Measurements from ENCODE around the gene COL18A1. TPM values are rescaled to one million over a fixed set of nuclear protein-coding genes. Genes with fewer than 3 reads are reported as not detected.

Gene COL18A1
- polyA plus RNA-seq, 1 donor (not counting 4 experiments of a cell fraction or from before 2014, with no cell fraction given), result 13.0 TPM

DNA sequence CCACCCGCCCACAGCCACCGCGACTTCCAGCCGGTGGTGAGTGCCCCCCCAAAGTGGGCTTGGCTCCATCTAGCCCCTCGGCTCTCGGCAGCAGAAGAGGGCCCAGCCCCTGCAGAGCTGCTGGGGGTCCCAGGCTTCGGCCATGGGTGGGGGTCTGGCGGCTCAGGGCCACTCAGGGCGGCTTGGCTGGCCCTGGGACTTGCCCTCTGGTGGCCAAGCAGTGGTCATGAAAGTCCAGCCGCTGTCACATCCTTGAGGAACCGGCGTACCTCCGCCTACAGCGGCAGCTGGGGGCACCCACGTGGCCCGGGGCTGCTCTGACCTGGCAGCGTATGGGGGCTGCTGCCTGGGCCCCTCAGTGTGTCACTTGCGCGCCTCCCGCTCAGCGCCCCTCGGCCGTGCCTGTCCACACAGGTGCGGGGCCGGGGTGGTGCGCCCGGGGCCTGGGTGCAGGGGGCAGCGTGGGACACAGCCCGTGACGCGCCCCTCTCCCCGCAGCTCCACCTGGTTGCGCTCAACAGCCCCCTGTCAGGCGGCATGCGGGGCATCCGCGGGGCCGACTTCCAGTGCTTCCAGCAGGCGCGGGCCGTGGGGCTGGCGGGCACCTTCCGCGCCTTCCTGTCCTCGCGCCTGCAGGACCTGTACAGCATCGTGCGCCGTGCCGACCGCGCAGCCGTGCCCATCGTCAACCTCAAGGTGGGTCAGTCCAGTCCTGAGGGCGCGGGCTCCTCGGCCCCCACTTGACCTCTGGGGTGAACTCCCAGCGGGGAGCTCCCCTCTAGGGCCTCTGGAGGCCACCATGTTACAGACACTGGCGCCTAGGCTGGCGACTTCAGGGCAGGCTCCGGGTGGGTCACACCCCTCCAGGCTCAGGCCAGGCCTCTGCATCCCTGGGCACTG is 104.9 kb downstream of the COL18A1 start:
- no peaks in the 10 kb centered on the region for H3K79me2 ChIP-seq (ENCODE audit: control insufficient read depth, insufficient read depth, low read length)
- no peaks in the 10 kb centered on the region for H3K4me1 ChIP-seq (ENCODE audit: control insufficient read depth, extremely low read depth, insufficient read depth, low read length)
- H2AFZ ChIP-seq (ENCODE audit: control insufficient read depth, low read length), result no peak overlapping the region
- no peak for TF ChIP-seq EZH2 (IDR thresholded peaks at IDR 0.05; ENCODE audit: low read length)
- TF ChIP-seq, protein P1, sequence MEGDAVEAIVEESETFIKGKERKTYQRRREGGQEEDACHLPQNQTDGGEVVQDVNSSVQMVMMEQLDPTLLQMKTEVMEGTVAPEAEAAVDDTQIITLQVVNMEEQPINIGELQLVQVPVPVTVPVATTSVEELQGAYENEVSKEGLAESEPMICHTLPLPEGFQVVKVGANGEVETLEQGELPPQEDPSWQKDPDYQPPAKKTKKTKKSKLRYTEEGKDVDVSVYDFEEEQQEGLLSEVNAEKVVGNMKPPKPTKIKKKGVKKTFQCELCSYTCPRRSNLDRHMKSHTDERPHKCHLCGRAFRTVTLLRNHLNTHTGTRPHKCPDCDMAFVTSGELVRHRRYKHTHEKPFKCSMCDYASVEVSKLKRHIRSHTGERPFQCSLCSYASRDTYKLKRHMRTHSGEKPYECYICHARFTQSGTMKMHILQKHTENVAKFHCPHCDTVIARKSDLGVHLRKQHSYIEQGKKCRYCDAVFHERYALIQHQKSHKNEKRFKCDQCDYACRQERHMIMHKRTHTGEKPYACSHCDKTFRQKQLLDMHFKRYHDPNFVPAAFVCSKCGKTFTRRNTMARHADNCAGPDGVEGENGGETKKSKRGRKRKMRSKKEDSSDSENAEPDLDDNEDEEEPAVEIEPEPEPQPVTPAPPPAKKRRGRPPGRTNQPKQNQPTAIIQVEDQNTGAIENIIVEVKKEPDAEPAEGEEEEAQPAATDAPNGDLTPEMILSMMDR (optimal IDR thresholded peaks at IDR 0.05 in 1 of 3, IDR thresholded peaks at IDR 0.05 in 1 of 3, conservative IDR thresholded peaks at IDR 0.05 in 1 of 3; ENCODE audit: extremely low read depth in 1 of 3, insufficient read depth in 2 of 3, low read length in 3 of 3), result no peak
- H3K9me1 ChIP-seq (ENCODE audit: control insufficient read depth, extremely low read depth, insufficient read depth, low read length), result no peaks in the 10 kb centered on the region
- DNase-seq (ENCODE audit: low read depth, low spot score) (no peak), FAIRE-seq (no peak)
- no peaks in the 10 kb centered on the region for H3K9me3 ChIP-seq (ENCODE audit: control insufficient read depth, low read depth, low read length)
- no peak overlapping the region for H3K27ac ChIP-seq (ENCODE audit: control insufficient read depth, insufficient read depth, low read length)
- H3K27me3 ChIP-seq (ENCODE audit: control insufficient read depth, extremely low read depth, insufficient read depth, low read length), result no peaks in the 10 kb centered on the region
- no peak overlapping the region for H3K4me3 ChIP-seq (ENCODE audit: control insufficient read depth in 2 of 3, extremely low read depth in 1 of 3, insufficient read depth in 2 of 3, low read depth in 1 of 3, low read length in 3 of 3)
- no peaks in the 10 kb centered on the region for H4K20me1 ChIP-seq (ENCODE audit: control insufficient read depth, extremely low read depth, insufficient read depth, low read length)
- dilution Hi-C loops (cut with MboI; ENCODE audit: extremely low pct_ligation_motif_present, low sequenced_read_pairs), result no loop called here
- no peak overlapping the region for H3K9ac ChIP-seq (ENCODE audit: control insufficient read depth, extremely low read depth, insufficient read depth, low read length)
- H3K4me2 ChIP-seq (ENCODE audit: control insufficient read depth, extremely low read depth, insufficient read depth, low read depth, low read length), result no peak overlapping the region
- H3K36me3 ChIP-seq (ENCODE audit: control insufficient read depth in 2 of 2, extremely low read depth in 1 of 2, insufficient read depth in 2 of 2, low read length in 2 of 2), result peaks cover 0 to 8% of the 10 kb centered on the region in 2 experiments

GRCh38 chr21:45510466-45510955 is 105.5 kb downstream of the COL18A1 start:
- Histone ChIP-seq H3K27ac (ENCODE audit: control insufficient read depth, insufficient read depth, low read length) (no peak overlapping the region), H3K27me3 (ENCODE audit: control insufficient read depth, extremely low read depth, insufficient read depth, low read length) (no peaks in the 10 kb centered on the region), H2AFZ (ENCODE audit: control insufficient read depth, low read length) (no peak overlapping the region), H4K20me1 (ENCODE audit: control insufficient read depth, extremely low read depth, insufficient read depth, low read length) (no peaks in the 10 kb centered on the region), H3K9me1 (ENCODE audit: control insufficient read depth, extremely low read depth, insufficient read depth, low read length) (no peaks in the 10 kb centered on the region), H3K9me3 (ENCODE audit: control insufficient read depth, low read depth, low read length) (no peaks in the 10 kb centered on the region), H3K36me3 (ENCODE audit: control insufficient read depth in 2 of 2, extremely low read depth in 1 of 2, insufficient read depth in 2 of 2, low read length in 2 of 2) (peaks cover 0 to 8% of the 10 kb centered on the region in 2 experiments), H3K4me1 (ENCODE audit: control insufficient read depth, extremely low read depth, insufficient read depth, low read length) (no peaks in the 10 kb centered on the region), H3K4me2 (ENCODE audit: control insufficient read depth, extremely low read depth, insufficient read depth, low read depth, low read length) (no peak overlapping the region), H3K9ac (ENCODE audit: control insufficient read depth, extremely low read depth, insufficient read depth, low read length) (no peak overlapping the region), H3K79me2 (ENCODE audit: control insufficient read depth, insufficient read depth, low read length) (no peaks in the 10 kb centered on the region), H3K4me3 (ENCODE audit: control insufficient read depth in 2 of 3, extremely low read depth in 1 of 3, insufficient read depth in 2 of 3, low read depth in 1 of 3, low read length in 3 of 3) (no peak overlapping the region)
- FAIRE-seq (no peak), DNase-seq (ENCODE audit: low read depth, low spot score) (no peak)
- dilution Hi-C loops (cut with MboI; ENCODE audit: extremely low pct_ligation_motif_present, low sequenced_read_pairs), result no loop called here
- TF ChIP-seq, protein P1 (optimal IDR thresholded peaks at IDR 0.05 in 1 of 3, IDR thresholded peaks at IDR 0.05 in 1 of 3, conservative IDR thresholded peaks at IDR 0.05 in 1 of 3; ENCODE audit: extremely low read depth in 1 of 3, insufficient read depth in 2 of 3, low read length in 3 of 3), result no peak
- TF ChIP-seq EZH2 (IDR thresholded peaks at IDR 0.05; ENCODE audit: low read length), result no peak

Data from keratinocyte (primary cell).